ENCODE results near the gene TBC1D16. TPM values are rescaled to one million over a fixed set of nuclear protein-coding genes. Genes with fewer than 3 reads are reported as not detected.

The TBC1D16 gene
- total RNA-seq, 3 donors from 2014 or later, result 27.1 to 92.2 (median 32.8) TPM

DNA sequence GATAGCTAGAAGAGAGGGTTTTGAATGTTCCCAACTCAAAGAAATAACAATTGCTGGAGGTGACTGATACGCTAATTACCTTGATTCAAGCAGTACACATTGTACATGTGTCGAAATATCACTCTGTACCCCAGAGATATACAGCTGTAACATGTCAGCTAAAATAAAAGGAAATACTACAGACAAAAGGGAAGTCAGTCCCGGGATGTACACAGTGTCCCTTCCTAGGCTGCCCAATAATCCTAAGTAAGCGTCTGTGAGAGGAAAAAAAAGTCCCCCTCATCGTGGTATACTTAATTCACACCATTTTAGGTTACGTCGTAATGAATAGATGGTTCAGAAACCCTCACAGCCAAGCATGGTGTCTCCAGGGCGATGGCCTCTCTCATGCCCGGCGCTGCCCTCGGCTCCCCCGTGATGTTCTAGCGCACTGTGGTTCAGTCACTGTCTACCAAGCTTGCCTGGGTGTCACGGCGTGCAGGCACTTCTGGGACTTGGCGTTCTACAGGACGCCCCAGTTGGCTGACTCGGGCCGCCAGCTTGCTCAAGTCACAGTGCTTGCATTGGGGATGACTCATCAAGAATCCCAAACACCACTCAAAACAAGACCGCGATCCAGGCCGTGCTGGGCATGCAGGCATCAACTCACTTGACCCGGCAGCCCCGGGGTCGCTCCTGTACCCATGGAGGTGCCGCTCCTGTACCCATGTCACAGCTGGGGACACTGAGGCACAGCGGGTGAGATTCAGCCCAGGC lies 28.3 kb upstream of the TBC1D16 start:
- peaks cover 0 to 6% of the 10 kb centered on the region in 2 donors for H3K4me1 ChIP-seq
- no peak overlapping the region for H3K4me3 ChIP-seq
- TF ChIP-seq POLR2A (IDR thresholded peaks at IDR 0.05) (no peak), POLR2AphosphoS5 (IDR thresholded peaks at IDR 0.05) (peak in 1 of 3 donors; percentile 8)
- DNase-seq (ENCODE audit: low spot score in 2 of 2), result peak; percentile 27 to 65
- intact Hi-C loops (cut with DNase I; ENCODE audit: low total_unique reads), result no loop called here
- peak overlapping the region in 1 of 2 donors; percentile 9 for H3K27ac ChIP-seq
- H3K9me3 ChIP-seq, result no peaks in the 10 kb centered on the region
- no peaks in the 10 kb centered on the region for H3K36me3 ChIP-seq
- no peaks in the 10 kb centered on the region for H3K27me3 ChIP-seq

DNA sequence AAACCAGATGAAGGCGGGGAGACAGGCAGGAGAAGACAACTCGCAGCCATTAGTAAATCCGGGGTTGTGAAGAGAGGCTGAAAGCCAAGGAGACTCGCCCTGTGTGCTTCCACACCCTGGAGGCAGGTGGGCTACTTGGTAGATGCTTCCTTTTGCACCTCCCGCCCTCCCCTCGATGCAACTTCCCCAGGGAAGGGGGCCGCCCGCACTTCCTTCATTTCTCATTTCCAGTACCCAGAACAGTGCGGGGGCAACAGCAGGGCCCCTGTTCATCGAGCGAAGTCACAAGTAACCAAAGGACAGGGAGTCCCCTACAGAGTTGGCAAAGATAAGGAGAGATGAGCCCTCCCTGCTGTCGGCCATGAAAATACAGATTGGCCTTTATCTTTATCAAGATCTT lies 25.7 kb upstream of the TBC1D16 start:
- intact Hi-C loops (cut with DNase I; ENCODE audit: low total_unique reads), result no loop called here
- no peak overlapping the region for H3K4me3 ChIP-seq

DNA sequence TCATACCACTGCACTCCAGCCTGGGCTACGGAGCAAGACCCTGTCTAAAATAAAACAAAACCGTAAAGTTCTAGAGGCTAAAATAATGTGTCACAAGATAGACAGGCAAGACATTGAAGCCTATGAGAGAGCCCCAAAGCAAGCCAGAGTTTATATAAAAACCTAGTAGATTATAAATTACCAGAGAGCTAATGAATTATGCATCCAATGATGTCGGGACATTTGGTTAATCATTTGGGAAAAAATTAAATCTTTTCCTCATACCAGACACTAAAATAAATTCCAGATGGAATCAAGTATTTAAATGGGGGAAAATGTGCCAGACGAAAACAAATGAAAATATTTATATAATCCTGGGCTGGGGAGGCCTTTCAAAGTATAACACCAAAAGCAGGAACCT lies 25.0 kb upstream of the TBC1D16 start:
- intact Hi-C loops (cut with DNase I; ENCODE audit: low total_unique reads), result no loop called here
- H3K4me1 ChIP-seq, result no peaks in the 10 kb centered on the region
- no peak overlapping the region for H3K27ac ChIP-seq
- no peaks in the 10 kb centered on the region for H3K9me3 ChIP-seq
- TF ChIP-seq, protein P1, sequence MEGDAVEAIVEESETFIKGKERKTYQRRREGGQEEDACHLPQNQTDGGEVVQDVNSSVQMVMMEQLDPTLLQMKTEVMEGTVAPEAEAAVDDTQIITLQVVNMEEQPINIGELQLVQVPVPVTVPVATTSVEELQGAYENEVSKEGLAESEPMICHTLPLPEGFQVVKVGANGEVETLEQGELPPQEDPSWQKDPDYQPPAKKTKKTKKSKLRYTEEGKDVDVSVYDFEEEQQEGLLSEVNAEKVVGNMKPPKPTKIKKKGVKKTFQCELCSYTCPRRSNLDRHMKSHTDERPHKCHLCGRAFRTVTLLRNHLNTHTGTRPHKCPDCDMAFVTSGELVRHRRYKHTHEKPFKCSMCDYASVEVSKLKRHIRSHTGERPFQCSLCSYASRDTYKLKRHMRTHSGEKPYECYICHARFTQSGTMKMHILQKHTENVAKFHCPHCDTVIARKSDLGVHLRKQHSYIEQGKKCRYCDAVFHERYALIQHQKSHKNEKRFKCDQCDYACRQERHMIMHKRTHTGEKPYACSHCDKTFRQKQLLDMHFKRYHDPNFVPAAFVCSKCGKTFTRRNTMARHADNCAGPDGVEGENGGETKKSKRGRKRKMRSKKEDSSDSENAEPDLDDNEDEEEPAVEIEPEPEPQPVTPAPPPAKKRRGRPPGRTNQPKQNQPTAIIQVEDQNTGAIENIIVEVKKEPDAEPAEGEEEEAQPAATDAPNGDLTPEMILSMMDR (IDR thresholded peaks at IDR 0.05), result no peak
- no peak for TF ChIP-seq POLR2A (IDR thresholded peaks at IDR 0.05)
- no peak for TF ChIP-seq POLR2AphosphoS5 (IDR thresholded peaks at IDR 0.05)
- H3K36me3 ChIP-seq, result no peaks in the 10 kb centered on the region
- no peak for DNase-seq (ENCODE audit: low spot score in 2 of 2)
- H3K4me3 ChIP-seq, result no peak overlapping the region
- no peaks in the 10 kb centered on the region for H3K27me3 ChIP-seq

More for the DNA sequence above, 25.7 kb upstream of the TBC1D16 start:
- no peak for DNase-seq (ENCODE audit: low spot score in 2 of 2)
- Histone ChIP-seq H3K9me3 (no peaks in the 10 kb centered on the region), H3K27ac (no peak overlapping the region), H3K27me3 (no peaks in the 10 kb centered on the region), H3K4me1 (no peaks in the 10 kb centered on the region), H3K36me3 (no peaks in the 10 kb centered on the region)
- TF ChIP-seq POLR2A (IDR thresholded peaks at IDR 0.05) (no peak), POLR2AphosphoS5 (IDR thresholded peaks at IDR 0.05) (no peak)
- TF ChIP-seq, protein P1 (IDR thresholded peaks at IDR 0.05), result no peak

DNA sequence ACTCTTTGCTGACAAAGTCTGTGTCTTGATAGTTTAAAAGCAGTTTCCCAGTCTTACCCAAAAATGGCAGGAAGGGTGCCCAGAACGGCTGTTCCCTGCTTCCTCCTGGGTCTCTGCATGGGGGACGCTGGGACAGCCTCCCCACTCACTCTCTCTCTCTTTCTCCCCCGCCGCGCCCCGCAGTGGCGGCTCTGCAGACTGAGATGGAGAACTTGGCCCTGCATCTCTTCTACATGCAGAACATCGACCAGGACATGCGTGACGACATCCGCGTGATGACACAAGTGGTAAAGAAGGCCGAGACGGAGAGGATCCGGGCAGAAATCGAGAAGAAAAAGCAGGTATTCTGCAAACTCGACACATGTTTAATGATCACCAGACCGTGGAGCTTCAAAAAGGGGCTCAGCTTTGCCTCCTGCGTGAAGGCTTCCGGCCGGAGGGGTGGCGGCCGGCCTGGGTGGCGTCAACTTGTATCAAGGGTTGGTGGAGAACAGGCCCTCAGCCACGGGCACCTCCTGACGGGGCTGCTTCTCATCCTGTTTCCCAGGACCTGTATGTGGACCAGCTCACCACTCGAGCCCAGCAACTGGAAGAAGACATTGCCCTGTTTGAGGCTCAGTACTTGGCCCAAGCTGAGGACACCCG lies 22.8 kb upstream of the TBC1D16 start:
- TF ChIP-seq POLR2AphosphoS5 (IDR thresholded peaks at IDR 0.05) (no peak), POLR2A (IDR thresholded peaks at IDR 0.05) (no peak)
- TF ChIP-seq, protein P1 (IDR thresholded peaks at IDR 0.05), result no peak
- intact Hi-C loops (cut with DNase I; ENCODE audit: low total_unique reads), result no loop called here
- Histone ChIP-seq H3K4me1 (no peaks in the 10 kb centered on the region), H3K4me3 (no peak overlapping the region), H3K27me3 (no peaks in the 10 kb centered on the region), H3K27ac (no peak overlapping the region), H3K36me3 (no peaks in the 10 kb centered on the region), H3K9me3 (no peaks in the 10 kb centered on the region)
- DNase-seq (ENCODE audit: low spot score in 2 of 2), result no peak

DNA sequence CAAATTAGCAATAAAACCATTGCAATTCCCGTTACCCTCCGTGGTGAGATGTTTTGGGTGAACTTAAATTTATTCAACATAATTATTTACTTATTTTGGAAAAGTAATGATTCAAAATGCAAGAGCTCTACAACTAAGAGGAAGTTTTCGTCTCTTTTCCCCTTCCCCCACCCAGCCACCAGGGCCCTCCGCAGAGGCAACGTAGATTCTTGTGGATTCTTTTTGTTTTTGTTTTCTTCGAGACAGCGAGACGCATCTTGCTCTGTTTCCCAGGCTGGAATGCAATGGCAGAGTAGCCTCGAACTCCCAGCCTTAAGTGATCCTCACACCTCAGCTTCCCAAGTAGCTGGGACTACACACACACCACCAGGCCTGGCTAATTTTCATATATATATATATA lies 19.9 kb upstream of the TBC1D16 start:
- Histone ChIP-seq H3K27ac (no peak overlapping the region), H3K4me1 (no peaks in the 10 kb centered on the region), H3K4me3 (no peak overlapping the region), H3K9me3 (no peaks in the 10 kb centered on the region), H3K27me3 (no peaks in the 10 kb centered on the region), H3K36me3 (no peaks in the 10 kb centered on the region)
- no peak for TF ChIP-seq POLR2A (IDR thresholded peaks at IDR 0.05)
- TF ChIP-seq, protein P1 (IDR thresholded peaks at IDR 0.05), result no peak
- no peak for TF ChIP-seq POLR2AphosphoS5 (IDR thresholded peaks at IDR 0.05)
- DNase-seq (ENCODE audit: low spot score in 2 of 2), result no peak
- intact Hi-C loops (cut with DNase I; ENCODE audit: low total_unique reads), result no loop called here

All from breast epithelium (tissue), 4 donors.